Esophagus squamous epithelium (tissue), 5 donors: ENCODE results near the gene CREBBP. TPM values are rescaled to one million over a fixed set of nuclear protein-coding genes. Genes with fewer than 3 reads are reported as not detected.

Source experiments
- DNase-seq: peaks from one replicate; lab custom pipeline; 2025; lab: John Stamatoyannopoulos, UW
- H3K27ac ChIP-seq, 4 donors: fragments of 200-600 bp; sonication (generic); one replicate each; pipeline ENCODE4 v1.5.1; 2016 to 2019; ENCODE audit warnings: mild to moderate bottlenecking in 1 of 4
- H3K27me3 ChIP-seq, 4 donors: fragments of 200-600 bp; sonication (generic); 1 replicate in 3 of 4; 2 replicates in 1 of 4; pipeline versions ENCODE4 v1.5.1 to v1.6.0; 2017 to 2021; ENCODE audit warnings: antibody characterized with exemption in 1 of 4
- H3K36me3 ChIP-seq, 3 donors: fragments of 200-600 bp; sonication (generic); one replicate each; pipeline ENCODE4 v1.5.1; 2016 to 2019
- H3K4me1 ChIP-seq, 3 donors: fragments of 200-600 bp; sonication (generic); one replicate each; pipeline ENCODE4 v1.5.1; 2017 to 2019
- H3K4me3 ChIP-seq, 4 donors: fragments of 200-600 bp; sonication (generic); 1 replicate in 3 of 4; 2 replicates in 1 of 4; pipeline ENCODE4 v1.5.1; 2016 to 2019; ENCODE audit warnings: mild to moderate bottlenecking in 2 of 4, moderate library complexity in 1 of 4
- H3K9me3 ChIP-seq, 3 donors: fragments of 200-600 bp; sonication (generic); one replicate each; pipeline ENCODE4 v1.5.1; 2016 to 2019
- CTCF ChIP-seq, 6 experiments: fragments of 450-650 bp in 4 of 6; fragments of 200-600 bp in 2 of 6; sonication (generic) in 2 of 6; IDR thresholded peaks; one replicate each; pipeline ENCODE4 v1.5.1; 2016 to 2019; ENCODE audit warnings: antibody characterized with exemption in 6 of 6, mild to moderate bottlenecking in 4 of 6, moderate library complexity in 4 of 6
- POLR2A ChIP-seq, 4 donors: fragments of 450-650 bp; IDR thresholded peaks; one replicate each; pipeline ENCODE4 v1.6.1; 2017; ENCODE audit warnings: antibody characterized with exemption in 4 of 4, mild to moderate bottlenecking in 4 of 4, moderate library complexity in 3 of 4
- WGBS, 2 donors: methylation state at CpG; one replicate each; pipeline ENCODE4 v1.1.5; 2018; 5-methylcytosine and 5-hydroxymethylcytosine counted together
- intact Hi-C: fragments of 100-400 bp; cut with DNase I; formaldehyde crosslinking; loops from one replicate; pipeline ENCODE4 v1.15.0; 2022
- total RNA-seq, 4 donors: library from RNA; depleted of rRNA; stranded (reverse); fragments of >200 nt; gene quantifications; one replicate each; pipeline ENCODE4 v1.1.0, GENCODE V29; 2016
- donor health status: DM: yes; HTN: yes; CAD: no.

Gene CREBBP
- total RNA-seq, 4 donors from 2014 or later = 14.5 to 53.6 (median 37.5) TPM

GRCh38 chr16:3698941-3699340 lies 181.6 kb downstream of the CREBBP start:
- Histone ChIP-seq H3K36me3 (peaks cover 0 to 42% (median 0%) of the 10 kb centered on the region in 3 donors), H3K9me3 (no peaks in the 10 kb centered on the region), H3K27me3 (no peaks in the 10 kb centered on the region), H3K4me3 (no peak overlapping the region), H3K4me1 (peaks cover 0 to 10% (median 0%) of the 10 kb centered on the region in 3 donors), H3K27ac (no peak overlapping the region)
- no peak for DNase-seq
- intact Hi-C loops = no loop called here
- TF ChIP-seq POLR2A (IDR thresholded peaks at IDR 0.05) = no peak
- no peak for TF ChIP-seq CTCF (IDR thresholded peaks at IDR 0.05)
- WGBS, 2 donors = 60 to 74% methylated on average over 4 of the region's 4 CpGs

GRCh38 chr16:3696425-3697218 lies 183.9 kb downstream of the CREBBP start:
- H3K36me3 ChIP-seq = peaks cover 0 to 21% (median 0%) of the 10 kb centered on the region in 3 donors
- H3K4me1 ChIP-seq = peaks cover 0 to 10% (median 0%) of the 10 kb centered on the region in 3 donors
- TF ChIP-seq CTCF (IDR thresholded peaks at IDR 0.05) (no peak), POLR2A (IDR thresholded peaks at IDR 0.05) (no peak)
- 71 to 77% methylated on average over 8 to 12 of the region's 13 CpGs for WGBS, 2 donors
- H3K4me3 ChIP-seq = no peak overlapping the region
- no peak overlapping the region for H3K27ac ChIP-seq
- intact Hi-C loops = no loop called here
- DNase-seq = no peak
- no peaks in the 10 kb centered on the region for H3K27me3 ChIP-seq
- no peaks in the 10 kb centered on the region for H3K9me3 ChIP-seq

GRCh38 chr16:3695610-3696369 lies 184.7 kb downstream of the CREBBP start:
- DNase-seq = no peak
- no peak for TF ChIP-seq POLR2A (IDR thresholded peaks at IDR 0.05)
- TF ChIP-seq CTCF (IDR thresholded peaks at IDR 0.05) = no peak
- Histone ChIP-seq H3K4me3 (no peak overlapping the region), H3K27me3 (no peaks in the 10 kb centered on the region), H3K27ac (no peak overlapping the region), H3K36me3 (peaks cover 0 to 19% (median 0%) of the 10 kb centered on the region in 3 donors), H3K4me1 (peaks cover 3 to 18% (median 3%) of the 10 kb centered on the region in 3 donors), H3K9me3 (no peaks in the 10 kb centered on the region)
- WGBS, 2 donors = 83 to 90% methylated on average over 18 to 19 of the region's 19 CpGs
- intact Hi-C loops = no loop called here

GRCh38 chr16:3694051-3694450 lies 186.5 kb downstream of the CREBBP start:
- intact Hi-C loops = loop anchor here (5.0 kb wide), 1 partner anchor 183 kb away; no protein-coding TSS in a partner anchor

More at GRCh38 chr16:3694051-3694450, 186.5 kb downstream of the CREBBP start:
- H3K9me3 ChIP-seq = no peaks in the 10 kb centered on the region
- H3K4me3 ChIP-seq = no peak overlapping the region
- H3K4me1 ChIP-seq = peaks cover 7 to 29% (median 10%) of the 10 kb centered on the region in 3 donors
- H3K27ac ChIP-seq = no peak overlapping the region
- peaks cover 0 to 18% (median 0%) of the 10 kb centered on the region in 3 donors for H3K36me3 ChIP-seq
- WGBS, 2 donors = 83 to 90% methylated on average over 9 of the region's 9 CpGs
- H3K27me3 ChIP-seq = no peaks in the 10 kb centered on the region
- no peak for TF ChIP-seq POLR2A (IDR thresholded peaks at IDR 0.05)
- TF ChIP-seq CTCF (IDR thresholded peaks at IDR 0.05) = no peak
- no peak for DNase-seq
